VCaP (cell line): ENCODE results near the gene TBC1D9.
A peak's percentile ranks its signal among the peaks of the same experiment; 100 is the strongest.

Experiments
- H3K27ac ChIP-seq: fragments of 450-650 bp; 2 replicates; pipeline ENCODE4 v1.5.1; 2017
- TF ChIP-seq, protein P1 (sequence below): fragments of 450-650 bp; conservative IDR thresholded peaks from 2 replicates; pipeline ENCODE4 v1.5.1; 2017; ENCODE audit warnings: mild to moderate bottlenecking, moderate library complexity

The TBC1D9 gene

DNA sequence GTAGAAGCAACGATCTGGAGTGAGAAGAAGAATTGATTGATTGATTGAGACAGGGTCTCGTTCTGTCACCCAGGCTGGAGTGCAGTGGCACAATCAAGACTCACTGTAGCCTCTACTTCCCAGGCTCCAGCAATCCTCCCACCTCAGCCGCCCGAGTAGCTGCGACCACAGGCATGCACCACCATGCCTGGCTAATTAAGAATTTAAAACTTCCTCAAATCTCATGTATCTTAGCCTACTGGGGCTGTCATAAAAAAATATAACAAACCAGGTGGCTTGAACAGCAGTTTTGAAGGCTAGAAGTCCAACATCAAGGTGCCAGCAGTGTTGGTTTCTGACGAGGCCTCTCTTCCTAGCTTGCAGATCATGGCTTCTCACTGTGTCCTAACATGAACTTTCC, 18.3 kb upstream of the TBC1D9 start:
- H3K27ac ChIP-seq: no peak overlapping the region
- TF ChIP-seq, protein P1, sequence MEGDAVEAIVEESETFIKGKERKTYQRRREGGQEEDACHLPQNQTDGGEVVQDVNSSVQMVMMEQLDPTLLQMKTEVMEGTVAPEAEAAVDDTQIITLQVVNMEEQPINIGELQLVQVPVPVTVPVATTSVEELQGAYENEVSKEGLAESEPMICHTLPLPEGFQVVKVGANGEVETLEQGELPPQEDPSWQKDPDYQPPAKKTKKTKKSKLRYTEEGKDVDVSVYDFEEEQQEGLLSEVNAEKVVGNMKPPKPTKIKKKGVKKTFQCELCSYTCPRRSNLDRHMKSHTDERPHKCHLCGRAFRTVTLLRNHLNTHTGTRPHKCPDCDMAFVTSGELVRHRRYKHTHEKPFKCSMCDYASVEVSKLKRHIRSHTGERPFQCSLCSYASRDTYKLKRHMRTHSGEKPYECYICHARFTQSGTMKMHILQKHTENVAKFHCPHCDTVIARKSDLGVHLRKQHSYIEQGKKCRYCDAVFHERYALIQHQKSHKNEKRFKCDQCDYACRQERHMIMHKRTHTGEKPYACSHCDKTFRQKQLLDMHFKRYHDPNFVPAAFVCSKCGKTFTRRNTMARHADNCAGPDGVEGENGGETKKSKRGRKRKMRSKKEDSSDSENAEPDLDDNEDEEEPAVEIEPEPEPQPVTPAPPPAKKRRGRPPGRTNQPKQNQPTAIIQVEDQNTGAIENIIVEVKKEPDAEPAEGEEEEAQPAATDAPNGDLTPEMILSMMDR: no peak

GRCh38 chr4:140769209-140769608, 13.0 kb upstream of the TBC1D9 start:
- TF ChIP-seq, protein P1: no peak
- H3K27ac ChIP-seq: no peak overlapping the region

DNA sequence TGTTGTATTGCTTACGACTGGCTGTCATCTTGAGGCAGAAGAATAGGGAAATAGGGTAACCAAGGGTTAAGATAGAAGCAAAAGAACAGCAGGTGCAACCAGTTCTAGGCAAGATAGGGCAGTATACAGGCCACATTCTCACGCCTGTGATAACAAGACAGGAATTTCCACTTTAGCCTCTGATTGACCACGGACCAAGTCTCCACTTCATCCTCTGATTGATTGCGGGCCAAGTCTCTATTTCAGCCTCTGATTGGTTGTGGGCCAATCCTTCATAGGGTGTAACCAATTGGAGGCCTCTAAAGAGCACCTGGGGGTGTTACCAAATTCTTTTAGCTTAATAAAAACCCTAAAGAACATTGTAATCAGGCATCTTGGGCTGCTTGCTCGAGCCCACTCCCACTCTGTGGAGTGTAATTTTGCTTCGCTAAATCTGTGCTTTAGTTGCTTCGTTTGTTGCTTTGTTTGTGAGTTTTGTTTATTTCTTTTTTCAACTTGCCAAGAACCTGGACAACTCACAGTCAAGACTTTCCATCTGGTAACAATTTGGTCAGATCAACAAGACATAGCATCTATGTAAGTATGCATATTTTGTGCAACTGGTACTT, 8.7 kb upstream of the TBC1D9 start:
- no peak overlapping the region for H3K27ac ChIP-seq
- TF ChIP-seq, protein P1: no peak

- no peak overlapping the region for H3K27ac ChIP-seq
- TF ChIP-seq, protein P1: no peak
Observed at GRCh38 chr4:140762202-140762601, 6.0 kb upstream of the TBC1D9 start.

DNA sequence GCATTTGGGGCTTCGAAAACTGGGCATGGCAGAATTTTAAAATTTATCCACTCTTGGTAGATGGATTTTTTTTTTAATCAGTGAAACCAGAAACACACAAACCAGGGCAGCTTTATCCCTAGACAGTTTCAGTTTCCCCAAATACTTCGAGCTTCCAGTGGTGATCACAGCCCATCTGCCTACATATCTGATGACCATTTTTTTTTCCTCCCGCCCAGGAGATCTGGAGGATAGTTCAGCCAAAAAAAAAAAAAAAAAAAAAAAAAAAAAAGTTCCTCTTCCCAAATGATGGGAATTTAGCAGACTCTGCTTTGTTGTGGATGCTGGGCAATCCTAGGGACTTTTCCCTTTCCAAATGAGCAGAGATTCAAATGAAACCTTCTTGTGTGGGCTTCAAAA, 1.0 kb upstream of the TBC1D9 start:
- H3K27ac ChIP-seq: peak overlapping the region; percentile 94
- TF ChIP-seq, protein P1: no peak

GRCh38 chr4:140755774-140756318, 339 bp downstream of the TBC1D9 start:
- TF ChIP-seq, protein P1: no peak
- peak overlapping the region; percentile 94 for H3K27ac ChIP-seq

DNA sequence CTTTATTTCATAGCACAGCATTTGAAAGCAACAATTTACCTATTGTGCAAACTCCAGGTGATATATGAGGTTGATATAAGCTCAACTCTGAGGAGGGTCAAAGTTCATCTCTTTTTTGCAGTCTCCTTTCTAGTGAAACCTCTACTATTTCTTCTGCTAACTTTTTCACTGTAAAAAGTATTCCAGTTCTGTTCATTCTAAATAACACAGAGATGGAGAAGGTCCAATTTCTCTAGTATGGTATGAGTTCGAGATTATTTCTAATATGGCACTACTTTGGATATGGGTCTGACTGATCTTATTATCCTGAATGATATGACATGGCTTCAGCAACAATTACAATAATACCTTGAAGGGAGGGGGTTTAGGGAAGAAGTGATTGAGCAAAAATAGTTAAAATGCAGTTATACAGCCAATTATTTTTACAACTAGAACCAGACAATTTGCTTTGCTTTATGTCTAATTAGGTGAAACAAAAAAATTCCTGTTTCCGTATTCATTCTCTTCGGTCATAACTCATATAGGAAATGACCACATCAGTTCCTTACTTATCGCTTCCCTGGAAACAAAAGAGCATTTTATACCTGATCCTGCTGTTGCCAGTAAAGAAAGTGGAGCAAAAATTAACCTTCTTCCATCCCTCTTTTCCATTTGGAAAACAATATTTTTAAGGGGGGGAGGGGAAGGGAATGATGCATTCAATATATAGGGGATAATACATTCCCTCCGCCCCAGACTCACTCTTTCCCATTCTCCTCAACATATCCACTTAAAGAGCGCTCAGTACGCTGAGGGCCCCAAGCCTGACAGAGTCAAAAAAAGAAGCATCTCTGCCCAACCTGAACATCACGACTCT, 1.0 kb downstream of the TBC1D9 start:
- TF ChIP-seq, protein P1: no peak
- peak overlapping the region; percentile 94 for H3K27ac ChIP-seq
